ENCODE data around the gene ST8SIA6.
"Not testable (repeated sequence)": the region's sequence is repeated elsewhere in the genome, so short reads cannot be mapped to it uniquely, and the experiment has no call there.

Gene ST8SIA6

DNA sequence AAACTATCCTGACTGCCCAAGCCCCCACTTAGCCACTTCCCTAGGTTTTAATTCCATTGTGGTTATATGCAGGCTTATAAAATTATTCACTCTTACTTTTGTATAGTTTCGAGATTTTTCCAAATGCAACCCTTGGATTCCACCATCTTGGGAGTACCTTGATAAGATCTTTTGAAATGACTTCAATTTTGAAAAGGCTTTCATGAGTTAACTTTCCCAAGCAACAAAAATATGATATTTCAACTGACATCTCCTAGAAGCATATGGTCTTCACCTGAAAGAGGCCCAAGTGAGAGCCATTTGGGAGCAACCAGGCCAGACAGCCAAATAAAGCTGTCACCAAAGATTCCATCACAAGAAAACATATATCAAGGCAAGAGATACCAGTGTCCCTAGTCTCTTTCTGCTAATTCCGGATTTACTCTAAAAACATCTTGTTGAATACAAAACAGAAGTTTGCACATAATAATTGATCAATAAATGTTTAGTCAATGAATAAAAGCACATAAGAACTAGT lies 1.7 kb upstream of the ST8SIA6 start:
- DNase-seq: no peak

DNA sequence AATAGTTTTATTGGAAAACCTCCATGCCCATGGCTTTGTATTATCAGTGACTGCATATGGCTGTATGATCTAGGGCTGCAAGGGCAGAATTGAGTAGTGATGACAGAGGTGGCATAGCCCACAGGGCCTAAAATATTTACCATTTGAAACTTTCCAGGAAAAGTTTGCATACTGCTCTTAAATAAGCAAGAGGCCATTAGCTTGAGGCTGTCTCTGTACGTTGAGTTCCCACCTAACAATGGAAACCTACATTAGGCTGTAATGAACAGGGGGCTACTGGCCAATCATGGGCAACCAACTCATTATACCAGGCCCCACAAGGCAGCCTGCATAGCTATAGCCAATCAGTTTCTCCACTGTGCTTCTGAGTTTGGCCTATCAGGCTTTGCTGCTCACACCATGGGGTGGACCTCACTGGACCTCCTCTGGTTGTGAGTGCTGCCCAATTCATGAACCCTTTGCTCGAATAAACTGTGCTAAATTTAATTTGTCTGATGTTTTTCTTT lies 673 bp upstream of the ST8SIA6 start:
- no peak for DNase-seq

- peak; percentile 24 for DNase-seq
Measured at GRCh38 chr10:17453373-17454091, 863 bp downstream of the ST8SIA6 start.

- DNase-seq: no peak
Measured at GRCh38 chr10:17453035-17453372, 1.4 kb downstream of the ST8SIA6 start.

- no peak for DNase-seq
Measured at GRCh38 chr10:17452060-17452841, 2.1 kb downstream of the ST8SIA6 start.

DNA sequence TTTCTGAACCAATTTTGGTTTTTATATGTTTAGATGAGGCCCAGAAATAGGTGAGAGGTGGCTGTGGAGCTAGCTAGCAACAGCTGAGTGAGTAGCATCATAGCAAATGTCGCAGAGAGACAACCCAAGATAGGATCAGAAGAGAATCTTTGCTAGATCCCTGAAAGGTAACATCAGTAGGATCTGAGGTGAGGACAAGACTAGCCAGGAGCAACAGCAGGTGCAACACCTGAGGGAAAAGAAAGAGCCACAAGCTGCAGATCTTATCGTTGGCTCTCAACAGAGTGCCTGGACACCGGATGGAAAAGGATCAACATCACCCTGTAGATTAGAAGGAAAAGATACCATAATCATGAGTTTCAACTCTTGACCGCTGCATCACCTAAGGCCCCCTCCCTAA lies 4.4 kb downstream of the ST8SIA6 start:
- DNase-seq: no peak

DNA sequence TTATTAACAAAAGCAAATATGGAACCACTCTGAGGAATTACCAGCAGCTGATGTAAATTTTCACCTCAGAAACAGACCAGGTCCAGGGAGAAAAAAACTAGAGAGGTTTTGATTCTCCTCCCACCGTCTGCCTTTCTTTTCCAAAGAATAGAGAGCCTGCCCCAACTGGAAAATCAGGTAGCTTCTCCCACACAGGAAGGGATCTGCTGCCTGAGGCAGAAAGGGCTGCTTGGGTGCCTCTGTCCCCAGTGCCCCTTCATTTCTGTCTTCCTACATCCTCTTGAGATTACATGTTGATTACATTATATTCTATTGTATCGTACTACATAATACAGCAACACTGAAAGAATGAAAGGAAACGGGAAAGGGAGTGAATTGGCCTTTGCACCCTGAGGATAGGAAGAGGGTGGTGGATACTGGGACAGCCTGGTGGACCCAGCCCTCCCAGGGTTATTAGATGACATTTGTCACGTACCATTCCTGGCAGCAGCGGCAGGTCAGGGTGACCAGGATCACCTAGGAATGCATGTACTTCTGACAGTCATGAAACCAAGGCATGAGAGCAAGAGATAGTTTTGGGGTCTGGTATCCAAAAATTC lies 8.9 kb downstream of the ST8SIA6 start:
- no peak for DNase-seq

GRCh38 chr10:17444388-17444714 lies 10.0 kb downstream of the ST8SIA6 start:
- no peak for DNase-seq

DNA sequence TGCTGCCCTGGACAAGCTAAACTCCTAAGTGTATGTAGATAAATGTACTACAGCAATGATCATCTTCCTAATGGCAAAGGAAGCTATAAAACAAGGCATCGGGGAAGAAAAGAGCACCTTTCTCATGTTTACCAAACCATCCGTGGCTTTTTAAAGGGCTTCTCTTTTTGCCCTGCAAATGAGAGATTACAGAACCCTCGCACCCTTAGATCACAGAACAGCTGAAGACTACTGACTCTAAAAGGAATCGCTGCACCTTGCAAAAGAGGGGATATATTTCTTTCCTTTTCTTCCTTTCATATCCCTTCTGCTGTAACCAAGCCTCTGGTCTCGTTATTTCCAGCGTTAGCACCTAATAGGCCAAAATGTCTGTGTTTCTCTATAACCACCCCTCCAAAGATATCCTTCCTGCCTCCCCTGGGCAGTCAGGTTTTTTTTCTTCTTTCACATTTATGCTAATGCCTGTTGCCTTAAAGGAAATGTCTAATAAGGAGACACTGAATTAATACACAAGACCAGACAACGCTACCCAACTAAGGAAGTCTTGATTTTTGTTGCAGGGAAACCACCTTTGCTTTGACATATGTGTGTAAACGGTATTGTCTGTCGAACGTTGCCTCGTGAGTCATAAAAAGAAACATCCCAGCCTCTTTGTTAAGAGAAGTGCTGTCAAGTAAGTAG lies 10.5 kb downstream of the ST8SIA6 start:
- peak; percentile 61 for DNase-seq

GRCh38 chr10:17438583-17438982 lies 15.8 kb downstream of the ST8SIA6 start:
- no peak for DNase-seq

DNA sequence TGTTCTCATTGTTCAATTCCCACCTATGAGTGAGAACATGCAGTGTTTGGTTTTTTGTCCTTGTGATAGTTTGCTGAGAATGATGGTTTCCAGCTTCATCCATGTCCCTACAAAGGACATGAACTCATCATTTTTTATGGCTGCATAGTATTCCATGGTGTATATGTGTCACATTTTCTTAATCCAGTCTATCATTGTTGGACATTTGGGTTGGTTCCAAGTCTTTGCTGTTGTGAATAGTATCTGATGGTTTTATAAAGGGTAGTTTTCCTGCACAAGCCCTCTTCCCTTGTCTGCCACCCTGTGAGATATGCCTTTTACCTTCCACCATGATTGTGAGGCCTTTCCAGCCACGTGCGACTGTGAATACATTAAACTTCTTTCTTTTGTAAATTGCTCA lies 17.8 kb downstream of the ST8SIA6 start:
- DNase-seq: not testable (repeated sequence)

- DNase-seq: no peak
Measured at GRCh38 chr10:17435953-17436352, 18.4 kb downstream of the ST8SIA6 start.

DNA sequence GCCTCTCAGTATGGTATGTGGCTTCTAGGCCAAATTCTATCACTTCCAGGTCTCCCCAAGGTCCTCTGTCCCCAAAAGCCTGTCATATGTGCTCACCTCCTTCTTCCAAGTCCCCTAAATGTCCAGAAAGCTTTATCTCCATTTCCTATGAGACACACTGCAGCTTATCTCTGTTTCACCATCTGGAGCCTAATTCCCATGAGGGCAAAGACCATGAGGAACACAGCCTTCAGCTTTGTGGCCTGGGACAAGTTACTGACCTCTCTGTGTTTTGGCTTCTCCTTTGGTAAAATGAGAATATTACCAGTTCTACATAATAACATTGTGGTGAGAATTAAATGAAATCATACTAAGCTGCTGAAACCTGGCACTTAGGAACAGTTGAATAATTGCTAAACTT lies 19.2 kb downstream of the ST8SIA6 start:
- no peak for DNase-seq

DNA sequence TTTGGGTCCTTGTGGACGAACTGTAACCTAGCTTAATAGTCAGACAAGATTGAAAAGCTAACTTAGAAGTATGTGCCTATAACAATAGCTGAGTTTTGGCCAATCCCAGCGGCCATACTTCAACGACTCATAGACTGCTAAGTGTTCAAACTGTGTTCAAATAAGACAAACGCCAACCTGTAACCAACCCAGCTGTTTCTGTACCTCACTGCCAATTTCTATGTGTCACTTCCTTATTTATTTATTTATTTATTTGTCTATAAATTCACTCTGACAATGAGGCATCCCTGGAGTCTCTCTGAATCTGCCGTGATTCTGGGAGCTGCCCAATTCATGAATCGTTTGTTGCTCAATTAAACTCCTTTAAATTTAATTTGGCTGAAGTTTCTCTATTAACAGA lies 21.7 kb downstream of the ST8SIA6 start:
- no peak for DNase-seq

DNA sequence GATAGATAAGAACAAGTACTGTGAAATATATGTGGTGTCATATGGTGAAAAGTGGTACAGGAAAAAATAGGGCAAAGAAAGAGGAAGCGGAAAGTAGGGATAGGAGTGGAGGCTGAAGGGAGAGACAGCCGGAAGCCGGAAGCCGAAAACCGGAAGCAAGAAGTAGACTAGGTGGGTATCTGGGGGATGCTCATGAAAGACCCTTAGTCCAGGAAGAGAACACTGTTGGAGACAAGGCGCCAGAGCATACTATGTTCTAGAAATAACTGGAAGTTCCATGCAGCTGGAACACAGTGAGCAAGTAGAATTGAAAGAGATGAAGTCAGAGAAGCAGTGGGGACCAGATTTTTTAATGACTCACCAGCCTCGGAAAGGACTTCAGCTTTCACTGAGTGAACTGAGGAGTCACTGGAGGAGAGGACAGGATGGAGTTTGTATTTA lies 22.5 kb downstream of the ST8SIA6 start:
- DNase-seq: no peak

DNA sequence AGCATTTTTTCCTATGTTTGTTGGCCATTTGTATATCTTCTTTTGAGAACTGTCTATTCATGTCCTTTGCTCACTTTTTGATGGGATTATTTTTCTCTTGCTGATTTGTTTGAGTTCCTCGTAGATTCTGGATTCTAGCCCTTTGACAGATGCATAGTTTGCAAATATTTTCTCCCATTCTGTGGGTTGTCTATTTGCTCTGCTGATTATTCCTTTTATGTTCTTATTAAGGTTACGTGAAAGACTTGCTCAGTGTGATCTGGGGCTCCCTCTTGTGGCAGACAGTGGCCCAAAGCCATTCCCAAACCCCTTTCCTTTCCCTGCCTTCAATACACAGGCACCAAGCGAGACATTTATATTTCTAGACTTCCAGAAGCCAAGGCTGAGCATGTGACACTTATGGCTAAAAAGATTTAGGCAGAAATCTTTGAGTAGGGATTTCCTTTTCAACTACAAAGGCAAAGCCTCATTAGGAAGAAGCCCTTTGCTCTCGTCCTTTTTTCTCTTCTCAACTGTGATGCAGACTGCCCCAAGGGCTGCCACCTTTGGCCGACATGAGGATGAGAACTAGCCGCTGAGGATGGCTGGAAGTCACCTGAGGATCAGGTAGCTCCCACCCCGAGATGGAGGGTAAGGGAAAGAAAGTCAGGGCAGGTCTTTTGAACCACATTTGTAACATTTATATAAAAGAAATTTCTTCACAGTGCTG lies 23.6 kb downstream of the ST8SIA6 start:
- peak; percentile 71 for DNase-seq

GRCh38 chr10:17429490-17429889 lies 24.9 kb downstream of the ST8SIA6 start:
- no peak for DNase-seq

GRCh38 chr10:17428351-17429097 lies 25.9 kb downstream of the ST8SIA6 start:
- peak; percentile 86 for DNase-seq

- peak; percentile 13 for DNase-seq
Measured at GRCh38 chr10:17427666-17428350, 26.6 kb downstream of the ST8SIA6 start.

DNA sequence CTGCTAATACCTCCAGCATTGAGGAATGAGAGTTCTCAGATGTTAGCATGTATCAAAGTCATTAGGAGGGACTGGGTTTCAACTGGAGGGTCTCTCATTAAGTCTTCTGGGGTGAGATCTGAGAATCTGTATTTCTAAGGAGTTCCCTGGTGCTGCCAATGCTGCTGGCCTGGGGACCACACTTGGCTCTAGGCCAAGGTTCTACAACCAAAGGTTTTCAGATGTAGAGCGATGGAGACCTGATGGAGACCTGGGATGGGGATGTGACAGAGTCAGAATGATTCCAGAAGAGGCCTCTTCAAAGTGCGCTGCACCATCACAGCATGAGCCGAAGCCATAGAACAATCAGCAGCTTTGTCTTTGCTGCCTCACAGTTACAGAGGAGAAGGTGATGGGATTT lies 27.2 kb downstream of the ST8SIA6 start:
- DNase-seq: no peak

DNA sequence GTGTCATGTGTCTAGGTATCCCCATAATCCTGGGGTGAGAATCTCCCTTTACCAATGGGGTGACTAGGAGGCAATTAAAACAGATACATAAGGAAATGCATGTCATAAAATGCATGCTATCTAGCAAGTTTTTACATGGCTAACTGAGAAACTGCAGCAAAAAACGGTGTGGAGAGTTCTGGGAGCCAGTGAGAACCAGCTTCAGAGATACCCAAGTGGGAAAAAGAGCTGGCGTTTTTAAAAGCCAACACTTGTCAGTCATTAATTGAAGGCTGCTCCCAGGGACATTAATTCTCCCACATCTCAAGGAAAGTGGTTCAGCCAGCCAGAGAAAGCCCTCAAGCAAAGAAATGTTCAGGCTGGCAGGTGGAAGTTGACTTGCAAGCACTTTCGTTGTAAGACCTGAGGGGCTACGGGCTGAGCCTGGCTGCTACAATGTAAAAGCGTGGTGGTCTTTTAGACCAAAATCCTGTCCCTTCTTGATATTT lies 28.1 kb downstream of the ST8SIA6 start:
- no peak for DNase-seq
